SK-N-SH (cell line): ENCODE results near the gene HS3ST4. TPM values are rescaled to one million over a fixed set of nuclear protein-coding genes. Genes with fewer than 3 reads are reported as not detected.

ENCODE experiments used
- CTCF ChIA-PET: fragments of 300-600, 350-600 bp; formaldehyde crosslinking; extraction: SDS; loops from one replicate; lab custom pipeline; 2021; lab: Yijun Ruan, JAX
- POLR2A ChIA-PET: fragments of 350-600 bp; sonication (Branson Sonifier 250); formaldehyde crosslinking; extraction: SDS; loops from one replicate; lab custom pipeline; 2020; ENCODE audit warnings: antibody characterized with exemption, inconsistent platforms; lab: Yijun Ruan, JAX
- DNase-seq: peaks from one replicate; pipeline ENCODE4 v3.0.0; 2012
- H2AFZ ChIP-seq: fragments of 200-600 bp; sonication (generic); 2 replicates; pipeline ENCODE4 v1.8.1; 2016; ENCODE audit warnings: antibody characterized with exemption, mild to moderate bottlenecking, low read depth
- H3F3A ChIP-seq: fragments of 200-600 bp; sonication (generic); replicated peaks from 2 replicates; pipeline ENCODE3; 2016; ENCODE audit warnings: antibody characterized with exemption, mild to moderate bottlenecking; ENCODE audit not compliant: insufficient read depth
- H3K27ac ChIP-seq, 2 experiments: fragments of 200-500 bp in 1 of 2; fragments of 200-600 bp in 1 of 2; sonication (Bioruptor generic) in 1 of 2; sonication (generic), shearing (Covaris generic) in 1 of 2; 2 replicates each; pipeline versions ENCODE4 v1.5.1 to v1.6.1; 2014 to 2016; ENCODE audit warnings: low read depth in 2 of 2, inconsistent platforms in 1 of 2, low read length in 1 of 2, mild to moderate bottlenecking in 1 of 2, mixed read lengths in 1 of 2
- H3K27me3 ChIP-seq: fragments of 200-600 bp; sonication (generic), shearing (Covaris generic); 2 replicates; pipeline ENCODE4 v1.6.1; 2016; ENCODE audit warnings: mixed run types; ENCODE audit not compliant: insufficient read depth
- H3K36me3 ChIP-seq, 2 experiments: fragments of 200-500 bp in 1 of 2; fragments of 200-600 bp in 1 of 2; sonication (Bioruptor generic) in 1 of 2; sonication (generic) in 1 of 2; replicated peaks in 1 of 2; 2 replicates each; pipeline versions ENCODE3 to v1.5.1; 2014 to 2016; ENCODE audit warnings: low read length in 1 of 2, mild to moderate bottlenecking in 1 of 2; ENCODE audit not compliant: insufficient read depth in 2 of 2, control insufficient read depth in 1 of 2
- H3K4me1 ChIP-seq, 2 experiments: fragments of 200-500 bp in 1 of 2; fragments of 200-600 bp in 1 of 2; sonication (Bioruptor generic) in 1 of 2; sonication (generic), shearing (Covaris generic) in 1 of 2; 2 replicates each; pipeline versions ENCODE4 v1.5.1 to v1.6.1; 2014 to 2016; ENCODE audit warnings: low read depth in 1 of 2, low read length in 1 of 2, mixed run types in 1 of 2; ENCODE audit not compliant: insufficient read depth in 2 of 2, control insufficient read depth in 1 of 2
- H3K4me2 ChIP-seq: fragments of 200-600 bp; sonication (generic), shearing (Covaris generic); 2 replicates; pipeline ENCODE4 v1.6.1; 2017; ENCODE audit warnings: mixed run types
- H3K4me3 ChIP-seq, 2 experiments: fragments of 200-500 bp in 1 of 2; fragments of 200-600 bp in 1 of 2; sonication (Bioruptor generic) in 1 of 2; sonication (generic), shearing (Covaris generic) in 1 of 2; 2 replicates each; pipeline versions ENCODE4 v1.5.1 to v1.8.1; 2014 to 2016; ENCODE audit warnings: low read depth in 2 of 2, inconsistent platforms in 1 of 2, low read length in 1 of 2, mild to moderate bottlenecking in 1 of 2, mixed read lengths in 1 of 2, moderate library complexity in 1 of 2
- H3K79me2 ChIP-seq: fragments of 200-600 bp; sonication (generic); 2 replicates; pipeline ENCODE4 v1.8.1; 2017; ENCODE audit warnings: mild to moderate bottlenecking; ENCODE audit not compliant: insufficient read depth
- H3K9ac ChIP-seq: fragments of 200-600 bp; sonication (generic); 2 replicates; pipeline ENCODE4 v1.6.1; 2017; ENCODE audit warnings: mixed run types
- H3K9me2 ChIP-seq: fragments of 200-600 bp; sonication (generic); 2 replicates; pipeline ENCODE4 v1.6.1; 2017; ENCODE audit warnings: mixed run types
- H3K9me3 ChIP-seq: fragments of 200-600 bp; sonication (generic); 2 replicates; pipeline ENCODE4 v1.6.1; 2017; ENCODE audit warnings: mixed run types, mild to moderate bottlenecking, moderate library complexity
- H4K20me1 ChIP-seq: fragments of 200-600 bp; sonication (generic); 2 replicates; pipeline ENCODE4 v1.6.1; 2017; ENCODE audit warnings: mild to moderate bottlenecking, mixed run types; ENCODE audit not compliant: insufficient read depth
- CHD2 ChIP-seq: fragments of 150-350 bp; IDR thresholded peaks from 2 replicates; pipeline ENCODE4 v1.6.1; 2018; ENCODE audit warnings: low read length; ENCODE audit not compliant: partially characterized antibody
- ELF1 ChIP-seq: IDR thresholded peaks from 2 replicates; pipeline ENCODE4 v1.4.0; 2012
- EP300 ChIP-seq, 2 experiments: IDR thresholded peaks; 2 replicates each; pipeline versions ENCODE4 v1.4.0 to v1.6.1; 2012; ENCODE audit warnings: borderline replicate concordance in 1 of 2, low read depth in 1 of 2, low read length in 1 of 2
- FOSL2 ChIP-seq: IDR thresholded peaks from 2 replicates; pipeline ENCODE4 v1.4.0; 2012; ENCODE audit warnings: low read depth, mild to moderate bottlenecking, moderate library complexity, borderline replicate concordance
- FOXM1 ChIP-seq: IDR thresholded peaks from 2 replicates; pipeline ENCODE4 v1.4.0; 2012; ENCODE audit warnings: low read depth, mild to moderate bottlenecking
- GABPA ChIP-seq: IDR thresholded peaks from 2 replicates; pipeline ENCODE4 v1.4.0; 2012; ENCODE audit warnings: low read depth, mild to moderate bottlenecking
- MXI1 ChIP-seq: IDR thresholded peaks from 2 replicates; pipeline ENCODE4 v1.6.1; 2012; ENCODE audit warnings: mild to moderate bottlenecking, low read depth, low read length, improper control_type of control experiment
- NFIC ChIP-seq: IDR thresholded peaks from 2 replicates; pipeline ENCODE4 v1.4.0; 2012; ENCODE audit warnings: borderline replicate concordance
- RFX5 ChIP-seq: IDR thresholded peaks from 2 replicates; pipeline ENCODE4 v1.6.1; 2012; ENCODE audit warnings: mild to moderate bottlenecking, improper control_type of control experiment, low read length
- RXRA ChIP-seq: IDR thresholded peaks from 2 replicates; pipeline ENCODE4 v1.4.0; 2012; ENCODE audit warnings: low read depth, mild to moderate bottlenecking, borderline replicate concordance
- TAF1 ChIP-seq: IDR thresholded peaks from 2 replicates; pipeline ENCODE4 v1.6.1; 2012; ENCODE audit warnings: low read depth, mild to moderate bottlenecking, low read length, moderate library complexity, borderline replicate concordance
- TCF12 ChIP-seq: IDR thresholded peaks from 2 replicates; pipeline ENCODE4 v1.4.0; 2012
- TEAD4 ChIP-seq: IDR thresholded peaks from 2 replicates; pipeline ENCODE4 v1.4.0; 2012; ENCODE audit warnings: mild to moderate bottlenecking, borderline replicate concordance; ENCODE audit not compliant: insufficient read depth
- YY1 ChIP-seq: IDR thresholded peaks from 2 replicates; pipeline ENCODE4 v1.4.0; 2012; ENCODE audit warnings: low read depth, mild to moderate bottlenecking
- whole genome bisulfite sequencing: methylation state at CpG from one replicate; pipeline ENCODE4 v1.1.6; 2017; ENCODE audit warnings: low lambda C conversion rate; 5-methylcytosine and 5-hydroxymethylcytosine counted together
- polyA plus RNA-seq, 3 experiments: library from polyadenylated mRNA; depleted of rRNA; stranded (reverse); fragments of >200 nt; gene quantifications; 2 replicates each; pipeline ENCODE4 v1.2.3, GENCODE V29; 2012
- TF ChIP-seq, protein P1 (sequence below): IDR thresholded peaks from 2 replicates; pipeline ENCODE4 v1.4.0; 2012; ENCODE audit warnings: low read depth, borderline replicate concordance
- TF ChIP-seq, protein P2 (sequence below): IDR thresholded peaks from 2 replicates; pipeline ENCODE4 v1.4.0; 2012; ENCODE audit warnings: low read depth, borderline replicate concordance
- TF ChIP-seq, protein P3 (sequence below): IDR thresholded peaks from 2 replicates; pipeline ENCODE4; 2012

The HS3ST4 gene
- polyA plus RNA-seq, 1 of the 3 experiments (the other 2 are of a cell fraction): not detected

DNA sequence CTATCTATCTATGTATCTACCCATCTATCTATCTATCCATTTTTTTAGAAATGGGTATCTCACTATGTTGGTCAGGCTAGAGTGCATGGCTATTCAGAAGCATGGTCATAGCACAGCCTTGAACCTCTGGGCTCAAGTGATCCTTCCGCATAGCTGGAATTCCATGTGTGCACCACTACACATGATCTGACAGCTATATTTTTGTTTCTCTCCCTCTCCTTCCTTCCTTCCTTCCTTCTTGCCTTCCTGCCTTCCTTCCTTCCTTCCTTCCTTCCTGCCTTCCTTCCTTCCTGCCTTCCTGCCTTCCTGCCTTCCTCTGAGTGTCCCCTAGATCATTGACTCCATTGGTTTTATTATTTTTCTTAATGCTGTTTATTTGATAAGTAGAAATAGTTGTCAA lies 108.1 kb downstream of the HS3ST4 start:
- Histone ChIP-seq H3K4me3 (no peak overlapping the region), H2AFZ (no peak overlapping the region), H3K9me2 (no peaks in the 10 kb centered on the region), H3K9ac (no peak overlapping the region), H3K27me3 (no peaks in the 10 kb centered on the region), H3K4me1 (no peaks in the 10 kb centered on the region; a peak in 1 of 4 replicates), H3K79me2 (no peaks in the 10 kb centered on the region), H3K9me3 (no peaks in the 10 kb centered on the region), H3K4me2 (no peak overlapping the region), H4K20me1 (no peaks in the 10 kb centered on the region), H3K27ac (no peak overlapping the region), H3K36me3 (no peaks in the 10 kb centered on the region), H3F3A (no peaks in the 10 kb centered on the region)
- no peak for DNase-seq
- 95% methylated on average over 1 of the region's 1 CpG for WGBS
- POLR2A ChIA-PET: no interaction called here
- CTCF ChIA-PET: interaction anchor here (0.9 kb wide), 1 partner anchor 12 kb away, joined by 3 read pairs; no protein-coding TSS in a partner anchor
- TF ChIP-seq FOXM1 (no peak), RXRA (no peak), FOSL2 (no peak), GABPA (no peak), TAF1 (no peak)
- TF ChIP-seq, protein P1, sequence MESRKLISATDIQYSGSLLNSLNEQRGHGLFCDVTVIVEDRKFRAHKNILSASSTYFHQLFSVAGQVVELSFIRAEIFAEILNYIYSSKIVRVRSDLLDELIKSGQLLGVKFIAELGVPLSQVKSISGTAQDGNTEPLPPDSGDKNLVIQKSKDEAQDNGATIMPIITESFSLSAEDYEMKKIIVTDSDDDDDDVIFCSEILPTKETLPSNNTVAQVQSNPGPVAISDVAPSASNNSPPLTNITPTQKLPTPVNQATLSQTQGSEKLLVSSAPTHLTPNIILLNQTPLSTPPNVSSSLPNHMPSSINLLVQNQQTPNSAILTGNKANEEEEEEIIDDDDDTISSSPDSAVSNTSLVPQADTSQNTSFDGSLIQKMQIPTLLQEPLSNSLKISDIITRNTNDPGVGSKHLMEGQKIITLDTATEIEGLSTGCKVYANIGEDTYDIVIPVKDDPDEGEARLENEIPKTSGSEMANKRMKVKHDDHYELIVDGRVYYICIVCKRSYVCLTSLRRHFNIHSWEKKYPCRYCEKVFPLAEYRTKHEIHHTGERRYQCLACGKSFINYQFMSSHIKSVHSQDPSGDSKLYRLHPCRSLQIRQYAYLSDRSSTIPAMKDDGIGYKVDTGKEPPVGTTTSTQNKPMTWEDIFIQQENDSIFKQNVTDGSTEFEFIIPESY: no peak

DNA sequence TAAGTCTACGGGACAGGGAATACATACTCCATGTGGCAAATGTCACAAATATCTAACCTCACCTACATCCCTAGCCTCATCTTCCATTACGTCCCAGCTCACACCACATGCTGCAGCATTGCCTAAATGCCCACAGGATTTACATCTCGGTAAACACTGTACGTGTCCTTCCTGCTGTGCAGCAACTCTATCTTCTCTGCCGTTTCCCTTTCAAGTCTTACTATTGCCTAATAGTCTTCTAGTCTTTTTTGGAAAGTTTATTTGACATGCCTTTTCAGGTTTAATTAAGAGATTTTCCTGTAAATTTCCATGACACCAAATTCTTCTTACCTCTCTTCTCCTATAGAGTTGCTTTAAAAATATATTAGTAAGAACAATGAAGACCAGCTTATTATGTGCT lies 120.5 kb downstream of the HS3ST4 start:
- no peak overlapping the region for H3K4me3 ChIP-seq
- no peak overlapping the region for H3K9ac ChIP-seq
- H3K4me2 ChIP-seq: no peak overlapping the region
- H2AFZ ChIP-seq: no peak overlapping the region
- H3K79me2 ChIP-seq: no peaks in the 10 kb centered on the region
- 19% methylated on average over 5 of the region's 5 CpGs for WGBS
- ChIA-PET POLR2A (no interaction called here), CTCF (no interaction called here)
- H3K27me3 ChIP-seq: no peaks in the 10 kb centered on the region; the same call in 1 of the 2 replicates
- no peak overlapping the region for H3K27ac ChIP-seq
- no peaks in the 10 kb centered on the region for H3K4me1 ChIP-seq
- no peaks in the 10 kb centered on the region for H3K9me2 ChIP-seq
- H4K20me1 ChIP-seq: no peaks in the 10 kb centered on the region
- no peaks in the 10 kb centered on the region for H3K9me3 ChIP-seq
- no peak for DNase-seq
- no peak for TF ChIP-seq MXI1
- TF ChIP-seq RXRA: no peak
- no peak for TF ChIP-seq TEAD4
- TF ChIP-seq EP300 (IDR thresholded peaks at IDR 0.05; ENCODE audit: borderline replicate concordance in 1 of 2, low read depth in 1 of 2, low read length in 1 of 2): no peak
- TF ChIP-seq GABPA: no peak
- no peak for TF ChIP-seq FOXM1
- no peak for TF ChIP-seq TCF12
- no peak for TF ChIP-seq TAF1
- TF ChIP-seq NFIC: no peak
- TF ChIP-seq RFX5: no peak
- TF ChIP-seq ELF1: no peak
- no peak for TF ChIP-seq YY1
- no peak for TF ChIP-seq CHD2
- TF ChIP-seq, protein P2, sequence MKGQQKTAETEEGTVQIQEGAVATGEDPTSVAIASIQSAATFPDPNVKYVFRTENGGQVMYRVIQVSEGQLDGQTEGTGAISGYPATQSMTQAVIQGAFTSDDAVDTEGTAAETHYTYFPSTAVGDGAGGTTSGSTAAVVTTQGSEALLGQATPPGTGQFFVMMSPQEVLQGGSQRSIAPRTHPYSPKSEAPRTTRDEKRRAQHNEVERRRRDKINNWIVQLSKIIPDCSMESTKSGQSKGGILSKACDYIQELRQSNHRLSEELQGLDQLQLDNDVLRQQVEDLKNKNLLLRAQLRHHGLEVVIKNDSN: no peak
- TF ChIP-seq, protein P3, sequence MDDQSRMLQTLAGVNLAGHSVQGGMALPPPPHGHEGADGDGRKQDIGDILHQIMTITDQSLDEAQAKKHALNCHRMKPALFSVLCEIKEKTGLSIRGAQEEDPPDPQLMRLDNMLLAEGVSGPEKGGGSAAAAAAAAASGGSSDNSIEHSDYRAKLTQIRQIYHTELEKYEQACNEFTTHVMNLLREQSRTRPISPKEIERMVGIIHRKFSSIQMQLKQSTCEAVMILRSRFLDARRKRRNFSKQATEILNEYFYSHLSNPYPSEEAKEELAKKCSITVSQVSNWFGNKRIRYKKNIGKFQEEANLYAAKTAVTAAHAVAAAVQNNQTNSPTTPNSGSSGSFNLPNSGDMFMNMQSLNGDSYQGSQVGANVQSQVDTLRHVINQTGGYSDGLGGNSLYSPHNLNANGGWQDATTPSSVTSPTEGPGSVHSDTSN: no peak
- no peaks in the 10 kb centered on the region for H3K36me3 ChIP-seq
- no peaks in the 10 kb centered on the region for H3F3A ChIP-seq
